Frontal cortex (tissue), 4 donors: ENCODE results near the gene DNAH17. TPM values are rescaled to one million over a fixed set of nuclear protein-coding genes. Genes with fewer than 3 reads are reported as not detected.
A peak's percentile ranks its signal among the peaks of the same experiment; 100 is the strongest.

Experiments
- DNase-seq, 2 donors: peaks; one replicate each; pipeline ENCODE4 v3.0.0; 2012; ENCODE audit warnings: low spot score in 2 of 2
- FAIRE-seq: peaks from 2 replicates; lab custom pipeline; 2012; peaks lifted over from hg19 to GRCh38; lab: Jason Lieb, UNC
- total RNA-seq: library from RNA; depleted of rRNA; stranded (reverse); fragments of >200 nt; gene quantifications from one replicate; pipeline ENCODE4 v1.2.3, GENCODE V29; 2014
- donor health status: control.
- donor health status: control.
- donor health status: control.

The DNAH17 gene
- total RNA-seq, 1 donor from 2014 or later = under 0.01 TPM

DNA sequence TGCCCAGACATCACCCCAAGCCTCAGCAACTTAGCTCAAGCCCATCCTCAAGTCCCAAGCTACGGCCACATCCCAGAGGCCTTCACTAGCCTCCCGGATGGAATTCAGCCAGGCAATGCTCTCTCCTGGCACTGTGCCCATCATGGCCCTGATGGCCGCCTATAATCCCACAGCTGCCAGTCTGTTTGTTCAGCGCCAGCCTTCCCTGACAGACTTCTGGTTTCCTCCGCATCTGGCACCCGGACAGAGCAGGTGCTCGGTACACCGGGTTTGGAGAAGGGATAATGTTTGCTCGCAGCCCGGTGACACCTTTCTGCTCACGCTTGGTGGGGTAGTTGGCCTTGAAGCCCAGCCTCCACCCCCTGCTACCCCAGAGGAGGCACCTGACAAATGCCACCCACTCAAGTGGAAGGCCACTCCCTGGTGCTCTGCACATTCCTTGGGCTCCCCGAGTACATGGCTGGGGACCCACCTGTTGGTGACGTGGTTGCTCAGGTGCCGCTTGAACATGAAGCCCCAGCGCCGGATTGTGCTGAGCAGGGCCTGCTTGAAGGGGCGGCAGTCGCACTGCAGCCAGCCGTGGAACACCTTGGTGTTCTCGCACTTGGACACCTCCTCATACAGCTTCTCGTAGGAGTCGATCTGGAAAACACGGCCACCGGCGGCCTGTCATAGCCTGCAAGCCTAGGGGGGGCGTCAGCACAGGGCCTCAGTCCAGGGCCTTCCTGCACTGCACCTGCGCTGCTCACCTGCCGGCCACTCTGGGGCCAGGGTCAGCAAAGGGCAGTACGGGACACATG is 47.1 kb downstream of the DNAH17 start:
- DNase-seq = peak; percentile 41 to 52

DNA sequence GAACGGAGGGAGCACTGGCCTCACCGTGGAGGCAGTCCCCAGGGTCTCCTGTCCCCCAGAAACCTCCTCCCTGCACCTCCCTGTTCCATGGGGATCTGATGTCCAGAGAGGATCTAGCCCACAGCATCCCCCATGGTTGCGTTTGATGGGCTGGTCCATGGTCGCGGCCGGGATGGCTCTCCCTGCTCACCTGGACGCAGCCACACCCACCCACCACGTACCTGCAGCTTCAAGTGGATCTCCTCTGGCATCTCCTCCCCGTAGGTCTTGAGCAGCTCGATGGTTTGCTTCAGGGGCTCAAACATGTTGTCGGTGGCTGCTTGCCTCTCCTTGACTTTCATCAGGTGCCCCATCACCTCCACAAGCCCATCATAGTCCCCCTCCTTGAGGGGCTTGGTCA is 47.9 kb downstream of the DNAH17 start:
- no peak for FAIRE-seq
- DNase-seq = no peak

More for the DNA sequence above, 47.1 kb downstream of the DNAH17 start:
- FAIRE-seq = no peak

DNA sequence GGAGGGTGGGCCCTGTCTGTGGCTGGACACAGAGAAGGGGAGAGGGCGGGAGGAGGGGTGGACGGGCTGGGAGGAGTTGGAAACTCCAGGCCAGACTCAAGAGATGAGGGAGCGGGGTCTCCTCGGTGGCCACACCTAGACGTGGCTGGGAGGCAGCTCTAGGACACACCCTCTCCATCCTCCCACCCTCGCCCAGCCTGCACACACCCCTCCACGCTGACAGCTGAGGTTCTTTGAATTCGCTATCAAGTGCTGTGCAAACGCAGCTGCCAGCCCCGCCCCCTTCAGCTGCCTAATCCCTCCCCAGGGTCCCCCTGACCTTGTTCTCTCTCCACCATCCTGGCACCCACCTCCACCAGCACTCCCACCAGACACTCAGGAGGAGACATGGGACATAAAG is 48.7 kb downstream of the DNAH17 start:
- FAIRE-seq (no peak), DNase-seq (no peak)

DNA sequence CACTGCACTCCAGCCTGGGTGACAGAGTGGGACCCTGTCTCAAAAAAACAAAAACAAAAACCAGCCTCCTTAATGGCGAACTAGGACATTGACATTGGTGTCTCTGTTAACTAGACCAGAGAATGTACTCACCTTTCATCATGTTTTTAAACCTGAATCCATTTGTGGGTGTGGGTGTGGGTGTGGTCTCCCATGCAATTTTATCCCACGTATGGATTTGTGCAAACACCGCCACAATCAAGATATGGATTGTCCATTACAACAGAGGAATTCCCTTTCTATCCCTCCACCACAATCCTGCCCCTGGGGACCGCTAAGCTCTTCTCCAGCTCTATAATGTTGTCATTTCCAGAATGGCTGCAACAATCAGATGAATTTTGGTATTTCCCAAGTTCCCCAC is 49.9 kb downstream of the DNAH17 start:
- FAIRE-seq (no peak), DNase-seq (no peak)

DNA sequence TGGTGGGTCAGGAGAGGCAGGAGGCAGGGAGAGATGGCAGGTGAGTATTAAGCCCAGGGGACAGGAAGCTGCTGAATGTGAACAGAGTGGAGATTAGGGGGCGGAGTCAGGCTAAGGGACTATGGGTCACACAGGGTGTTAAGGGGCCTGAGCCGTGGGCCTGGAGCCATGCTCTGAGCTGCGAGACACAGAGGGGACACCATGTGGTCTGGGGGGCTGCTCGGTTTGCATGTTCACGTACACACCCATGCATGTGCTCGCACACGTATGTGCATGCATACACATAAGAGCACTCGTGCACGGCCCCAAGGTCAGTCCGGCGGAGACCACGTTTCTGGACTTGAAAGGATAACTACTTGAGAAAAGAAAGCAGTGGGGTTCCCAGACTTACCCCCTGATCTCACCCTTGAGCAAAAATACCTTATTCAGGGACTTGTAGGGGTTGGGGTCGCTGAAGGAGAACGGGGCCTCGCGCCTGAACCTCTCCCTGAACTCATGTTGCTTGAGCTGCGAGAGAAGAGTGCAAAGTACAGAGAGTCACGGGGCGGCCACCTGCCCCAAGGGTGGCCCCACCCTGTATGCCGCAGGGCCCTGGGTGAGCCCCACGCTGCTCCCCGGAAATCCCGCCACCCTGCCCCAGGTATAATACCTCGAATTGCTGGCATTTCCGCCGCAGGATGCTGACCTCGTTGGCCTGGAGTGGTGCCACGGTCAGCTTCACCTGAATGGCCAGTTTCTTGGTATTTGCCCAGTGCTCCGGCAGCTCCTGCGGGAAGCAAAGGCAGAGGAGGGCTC is 50.8 kb downstream of the DNAH17 start:
- FAIRE-seq (no peak), DNase-seq (no peak)

DNA sequence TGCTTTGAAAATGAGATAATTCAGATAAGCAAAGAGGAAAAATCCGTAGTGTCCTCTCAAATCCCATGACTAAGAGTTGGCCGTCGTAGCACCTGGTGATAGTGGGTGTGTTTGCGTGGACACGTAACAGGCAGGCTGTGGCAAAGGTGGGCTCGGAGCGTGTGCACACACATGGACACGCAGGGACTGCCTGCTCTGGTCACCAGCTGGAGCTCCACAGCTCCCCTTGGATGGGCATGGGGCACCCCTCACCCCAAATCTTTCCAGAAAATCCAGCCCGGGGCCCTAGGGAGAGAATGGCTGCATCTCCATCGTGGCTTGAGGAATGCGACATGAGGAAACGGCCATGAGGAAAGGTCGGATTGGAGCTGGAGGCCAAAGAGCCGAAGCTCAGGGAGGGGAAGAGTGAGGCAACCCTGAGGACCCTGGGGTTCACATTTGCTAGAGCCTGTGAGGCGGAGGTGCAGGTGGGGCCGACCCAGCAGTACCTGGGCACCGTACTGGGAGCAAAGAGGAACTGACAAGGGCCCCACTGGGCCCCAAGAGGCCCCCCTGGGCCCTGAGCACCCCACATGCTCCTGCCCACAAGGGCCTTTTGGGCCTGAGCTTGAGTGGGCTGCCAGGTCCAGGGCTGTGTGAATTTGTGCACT is 51.6 kb downstream of the DNAH17 start:
- DNase-seq (no peak), FAIRE-seq (no peak)

DNA sequence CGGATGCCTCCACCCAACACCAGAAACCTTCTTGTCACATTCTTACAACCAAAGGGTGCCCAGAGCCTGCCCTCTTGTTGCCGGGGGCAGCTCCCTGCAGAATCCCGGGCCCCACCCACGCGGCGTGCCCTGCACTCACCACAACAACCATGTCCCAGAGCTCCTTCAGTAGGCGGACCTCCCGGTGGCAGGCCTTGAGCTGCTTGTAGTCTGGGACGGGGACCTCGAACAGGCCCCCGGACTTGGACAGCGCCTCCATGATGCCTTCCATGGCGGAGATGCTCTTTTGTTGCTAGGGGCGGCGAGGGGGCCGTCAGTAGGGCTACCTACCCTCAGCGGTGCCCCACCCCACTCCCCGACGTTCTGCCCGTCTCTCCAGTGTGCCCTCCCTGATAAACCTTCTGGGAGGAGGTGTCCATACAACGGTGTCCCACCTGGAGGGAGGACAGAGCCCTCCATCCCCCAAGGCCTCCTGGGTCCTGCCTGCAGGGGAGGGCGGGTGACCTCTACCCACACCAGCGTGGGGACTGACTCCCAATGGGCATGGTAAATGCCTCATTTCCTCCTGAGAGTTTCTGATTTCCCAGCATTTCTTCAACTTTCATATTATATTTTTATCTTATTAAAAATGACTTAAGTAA is 52.2 kb downstream of the DNAH17 start:
- no peak for FAIRE-seq

DNA sequence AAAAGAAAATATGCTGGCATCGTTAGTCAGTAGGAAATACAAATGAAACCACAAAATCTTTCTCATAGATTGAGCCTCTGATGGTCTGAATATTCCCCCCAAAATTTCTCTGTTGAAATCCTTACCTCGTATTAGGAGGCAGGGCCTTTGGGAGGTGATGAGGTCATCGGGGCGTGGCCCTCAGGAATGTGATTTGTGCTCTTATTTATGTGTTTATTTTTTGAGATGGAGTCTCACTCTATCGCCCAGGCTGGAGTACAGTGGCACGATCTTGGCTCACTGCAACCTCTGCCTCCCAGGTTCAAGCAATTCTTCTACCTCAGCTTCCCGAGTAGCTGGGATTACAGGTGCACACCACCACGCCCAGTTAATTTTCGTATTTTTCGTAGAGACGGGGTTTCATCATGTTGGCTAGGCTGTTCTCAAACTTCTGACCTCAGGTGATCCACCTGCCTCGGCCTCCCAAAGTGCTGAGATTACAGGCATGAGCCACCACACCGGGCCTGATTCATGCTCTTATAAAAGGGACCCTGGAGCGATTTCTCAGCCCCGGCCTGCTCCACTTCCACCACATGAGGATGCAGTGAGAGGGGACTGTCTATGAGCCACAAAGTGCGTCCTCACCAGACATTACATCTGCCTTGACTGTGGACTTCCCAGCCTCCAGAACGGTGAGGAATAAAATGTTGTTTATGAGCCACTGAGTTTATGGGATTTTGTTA is 53.1 kb downstream of the DNAH17 start:
- DNase-seq (no peak), FAIRE-seq (no peak)

More for the DNA sequence above, 52.2 kb downstream of the DNAH17 start:
- DNase-seq = no peak

DNA sequence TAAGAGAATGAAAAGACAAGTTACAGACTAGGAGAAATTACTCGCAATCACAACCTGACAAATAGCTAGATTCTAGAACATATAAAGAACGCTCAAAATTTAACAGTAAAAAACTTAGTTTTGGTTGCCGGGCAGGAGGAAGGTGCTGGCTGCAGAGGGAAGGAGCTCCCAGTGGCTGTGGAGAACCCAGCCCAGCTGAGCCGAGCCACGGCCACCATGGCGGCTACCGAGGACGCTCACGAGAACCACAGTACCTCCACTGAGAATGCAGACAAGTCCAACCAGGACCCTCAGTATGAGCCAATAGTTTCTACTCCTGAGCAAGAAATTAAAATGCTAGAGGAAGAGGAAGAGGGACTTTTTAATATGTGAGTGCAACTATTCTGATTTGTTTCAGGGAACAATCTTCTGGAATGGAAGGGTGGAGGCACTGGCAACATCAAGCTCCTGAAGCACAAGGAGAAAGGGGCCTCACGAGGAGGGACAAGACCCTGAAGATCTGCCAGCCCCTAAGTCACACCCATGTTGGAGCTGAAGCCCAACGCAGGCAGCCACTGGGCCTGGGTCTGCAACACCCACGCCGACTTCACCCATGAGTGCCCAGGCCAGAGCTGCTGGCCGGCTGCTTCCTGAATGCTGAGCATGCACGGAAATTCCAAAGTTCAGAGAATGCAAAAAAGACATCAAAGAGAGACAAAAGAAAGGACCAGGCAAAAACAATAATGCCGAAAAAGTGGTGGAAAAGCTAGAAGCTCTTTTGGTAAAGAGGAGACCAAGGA is 55.0 kb downstream of the DNAH17 start:
- DNase-seq = no peak
- FAIRE-seq = no peak

DNA sequence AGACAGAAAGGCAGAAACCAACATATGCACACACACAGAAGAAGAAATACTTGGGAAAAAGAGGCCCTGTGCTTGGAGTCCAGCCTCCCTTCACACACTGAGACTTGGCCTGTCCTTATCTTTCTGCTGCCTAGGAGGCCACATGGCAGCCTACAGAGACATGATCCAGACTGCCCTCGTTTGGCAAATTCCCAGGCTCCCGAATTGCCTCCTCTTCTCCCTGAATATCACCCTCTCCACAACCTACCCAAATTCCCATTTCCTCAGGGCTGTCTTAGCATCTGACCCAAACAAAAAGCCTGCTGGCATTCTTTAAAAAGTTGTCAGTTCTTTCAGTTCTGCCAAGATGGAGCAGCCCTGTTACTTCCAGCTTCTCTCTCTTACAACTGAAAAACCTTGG is 59.8 kb downstream of the DNAH17 start:
- FAIRE-seq (no peak), DNase-seq (no peak)

DNA sequence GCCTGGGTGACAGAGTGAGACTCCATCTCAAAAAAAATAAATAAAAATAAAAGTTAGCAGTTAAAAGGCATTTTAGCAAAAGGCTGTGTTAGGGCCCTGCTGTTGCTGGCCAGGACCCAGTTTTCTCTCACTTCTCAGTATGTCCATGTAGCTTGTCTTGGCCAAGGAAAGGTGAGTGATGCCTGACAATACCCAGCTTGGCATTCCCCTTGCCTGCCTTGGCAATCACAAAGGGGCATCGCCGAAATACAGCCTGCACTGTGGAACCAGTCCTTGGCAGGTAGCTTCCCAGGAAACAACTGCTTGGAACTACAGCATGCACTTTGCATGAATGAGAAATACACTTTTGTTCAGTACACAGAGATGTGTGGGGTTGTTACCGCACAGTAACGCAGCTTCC is 61.7 kb downstream of the DNAH17 start:
- DNase-seq (no peak), FAIRE-seq (no peak)

DNA sequence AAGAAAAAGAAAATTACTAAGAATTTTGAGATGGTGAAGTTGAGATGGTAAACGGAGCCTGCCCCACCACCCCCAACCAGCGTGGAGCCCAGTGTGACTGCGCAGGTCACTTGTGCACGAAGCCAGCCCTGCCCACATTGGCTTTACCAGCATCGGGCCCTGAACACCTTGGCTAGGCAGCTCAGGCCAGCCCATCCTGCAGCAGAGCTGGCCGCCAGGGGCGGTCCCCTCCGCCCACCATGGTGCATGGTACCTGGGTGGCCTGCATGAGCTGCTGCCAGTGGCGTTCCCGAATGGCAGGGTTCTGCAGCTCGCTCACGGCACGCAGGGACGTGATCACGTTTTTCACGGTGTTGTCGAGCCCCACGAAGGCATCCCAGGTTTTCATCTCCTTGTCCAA is 62.7 kb downstream of the DNAH17 start:
- FAIRE-seq = no peak
- no peak for DNase-seq

DNA sequence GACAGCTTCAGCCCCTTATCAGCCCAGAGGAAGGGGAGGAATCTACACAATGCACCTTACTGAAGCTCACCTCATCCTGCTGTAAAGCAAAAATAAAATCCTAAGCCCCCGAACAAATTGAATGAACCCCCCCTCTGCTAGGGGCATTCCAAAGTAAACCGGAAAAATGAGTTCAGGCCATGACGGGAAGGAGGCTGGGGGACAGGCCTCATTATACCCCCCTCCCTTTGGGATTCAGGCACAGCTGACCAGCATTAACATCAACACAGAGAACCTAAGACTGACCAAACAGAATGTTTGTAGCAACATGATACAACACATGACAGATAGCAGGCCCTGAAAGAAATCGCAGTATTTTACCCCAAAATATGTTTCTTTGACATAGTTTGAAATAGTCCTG is 64.2 kb downstream of the DNAH17 start:
- FAIRE-seq (no peak), DNase-seq (no peak)

DNA sequence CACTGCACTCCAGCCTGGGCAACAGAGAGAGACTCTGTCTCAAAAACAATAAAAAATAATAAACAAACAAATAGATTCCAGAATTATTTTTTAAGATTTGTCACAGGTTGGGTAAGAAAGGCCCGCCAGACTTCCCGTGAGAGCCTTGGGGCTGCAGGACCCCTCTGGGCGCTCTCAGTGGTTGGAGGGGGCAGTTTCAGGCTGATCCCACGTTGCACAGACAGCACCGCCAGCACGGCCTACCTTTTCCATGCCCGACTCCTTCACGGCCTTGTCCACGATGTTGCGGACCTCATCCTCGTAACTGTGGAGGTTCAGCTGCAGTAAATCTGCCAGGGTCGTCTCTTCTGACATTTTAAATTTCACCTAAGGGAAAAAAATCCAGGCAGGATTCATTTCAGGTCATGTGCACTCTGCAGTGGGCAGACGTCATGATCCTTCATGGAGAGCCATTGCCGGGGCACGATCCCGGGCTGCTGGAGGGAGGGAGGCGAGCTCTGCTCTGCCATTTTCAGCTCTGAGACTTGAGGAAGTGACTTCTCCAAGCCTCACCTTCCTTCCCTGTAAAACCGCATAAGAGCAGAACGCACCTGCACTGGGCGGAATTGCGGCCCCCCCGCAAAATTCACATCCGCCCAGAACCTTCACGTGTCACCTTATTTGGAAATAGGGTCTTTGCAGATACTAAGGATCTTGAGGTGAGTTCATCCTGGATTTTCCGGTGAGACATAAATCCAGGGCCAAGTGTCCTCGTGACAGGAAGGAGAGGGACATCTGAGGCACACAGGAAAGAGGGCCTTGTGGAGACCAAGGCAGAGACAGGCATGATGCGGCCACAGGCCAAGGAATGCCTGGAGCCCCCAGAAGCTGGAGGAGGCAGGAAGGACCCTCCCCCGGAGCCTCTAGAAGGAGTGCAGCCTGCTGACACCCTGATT is 66.8 kb downstream of the DNAH17 start:
- no peak for DNase-seq
- no peak for FAIRE-seq

DNA sequence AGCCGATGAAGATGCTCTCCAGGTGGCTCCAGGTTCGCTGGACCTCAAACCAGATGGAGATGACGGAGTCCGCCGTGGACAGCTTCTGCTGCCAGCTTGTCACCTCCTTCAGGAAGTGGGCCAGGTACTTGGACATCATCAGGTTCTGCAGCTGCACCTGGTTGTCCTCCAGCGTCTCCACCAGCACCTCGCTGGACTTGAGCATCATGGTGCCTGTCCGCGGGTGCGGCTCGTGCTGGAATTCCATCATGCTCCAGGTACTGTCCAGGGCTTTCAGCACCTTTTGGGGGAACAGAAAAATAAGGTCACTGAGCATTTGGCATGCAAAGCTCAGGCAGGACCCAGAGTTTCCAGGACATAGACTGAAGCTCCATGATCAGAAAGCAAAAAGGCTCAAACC is 69.7 kb downstream of the DNAH17 start:
- DNase-seq (no peak), FAIRE-seq (no peak)

DNA sequence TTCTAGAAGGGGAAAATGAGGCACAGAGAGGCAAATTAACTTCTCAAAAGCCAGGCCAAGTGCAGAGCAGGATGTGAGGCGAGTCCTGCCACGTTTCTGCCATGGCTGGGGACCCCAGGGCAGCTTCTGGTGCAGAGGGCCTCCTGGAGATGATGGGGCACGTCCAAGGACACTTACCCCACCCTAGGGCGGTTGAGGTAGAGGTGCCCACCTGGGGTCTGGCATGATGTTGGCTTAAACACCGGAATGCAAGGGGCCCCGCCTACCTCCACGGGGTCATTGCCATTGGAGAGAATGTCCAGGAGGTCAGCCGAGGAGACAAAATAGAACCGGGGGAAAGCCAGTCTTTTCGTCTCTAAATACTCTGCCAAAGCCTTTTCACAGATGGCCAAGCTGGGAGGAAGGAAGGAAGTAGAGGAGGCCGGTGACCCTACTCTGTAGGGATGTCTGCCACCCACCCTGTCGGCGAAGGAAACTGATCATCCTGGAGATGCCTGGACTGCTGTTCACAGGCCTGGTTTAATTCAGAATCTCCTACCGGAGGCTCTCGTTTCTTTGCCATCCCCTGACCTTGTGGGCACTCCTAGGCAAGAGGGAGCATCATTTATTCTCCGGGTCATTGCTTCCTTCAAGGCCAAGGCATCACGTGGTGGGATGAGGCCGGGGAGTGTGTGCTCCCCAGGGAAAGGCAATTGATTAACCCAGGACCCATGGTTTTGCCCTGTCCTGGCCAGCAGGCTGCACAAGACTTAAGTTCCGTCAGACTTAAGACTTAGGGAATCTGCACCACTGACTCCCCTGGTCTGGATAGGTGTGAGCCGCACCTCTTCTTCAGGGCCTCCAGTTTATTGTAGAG is 70.5 kb downstream of the DNAH17 start:
- FAIRE-seq = no peak

More for the DNA sequence above, 70.5 kb downstream of the DNAH17 start:
- DNase-seq = no peak
